ENCODE data around the gene VPS13D. TPM values are rescaled to one million over a fixed set of nuclear protein-coding genes. Genes with fewer than 3 reads are reported as not detected.

Gene VPS13D
- total and polyA plus RNA-seq, 9 donors: 19.8 to 59.3 (median 41.8) TPM

DNA sequence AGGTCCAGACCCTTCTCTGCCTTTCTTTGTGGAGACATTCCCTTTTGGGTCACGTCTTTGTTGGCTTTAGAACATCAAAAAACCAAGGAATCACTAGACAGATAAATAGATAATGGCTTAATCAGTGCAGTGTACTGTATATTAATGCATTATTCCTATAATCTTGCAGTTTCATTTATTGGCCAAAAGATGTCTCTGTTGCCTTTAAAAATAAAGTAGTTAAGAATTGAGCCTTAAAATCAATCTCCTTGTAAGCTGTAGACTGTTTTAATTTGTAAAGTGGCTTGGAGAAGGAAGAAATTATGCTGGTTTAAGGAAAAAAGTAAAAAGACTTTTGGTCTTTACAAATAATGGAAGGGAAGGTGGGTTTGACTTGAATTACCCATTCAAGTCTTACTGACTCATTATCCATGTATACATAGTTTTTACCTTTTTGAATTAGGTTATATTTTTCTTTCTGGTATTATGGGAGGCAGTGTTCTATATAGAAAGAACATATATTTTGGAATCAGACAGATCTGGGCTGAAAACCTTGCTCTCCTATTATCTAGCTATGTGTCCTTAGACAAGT, 84.6 kb downstream of the VPS13D start:
- DNase-seq: no peak
- Histone ChIP-seq H3K27me3 (no peaks in the 10 kb centered on the region), H3K4me1 (ENCODE audit: insufficient read depth) (peaks cover 1% of the 10 kb centered on the region), H3K27ac (no peak overlapping the region), H3K36me3 (no peaks in the 10 kb centered on the region), H3K9me3 (no peaks in the 10 kb centered on the region), H3K4me3 (no peak overlapping the region)
- TF ChIP-seq, protein P1, sequence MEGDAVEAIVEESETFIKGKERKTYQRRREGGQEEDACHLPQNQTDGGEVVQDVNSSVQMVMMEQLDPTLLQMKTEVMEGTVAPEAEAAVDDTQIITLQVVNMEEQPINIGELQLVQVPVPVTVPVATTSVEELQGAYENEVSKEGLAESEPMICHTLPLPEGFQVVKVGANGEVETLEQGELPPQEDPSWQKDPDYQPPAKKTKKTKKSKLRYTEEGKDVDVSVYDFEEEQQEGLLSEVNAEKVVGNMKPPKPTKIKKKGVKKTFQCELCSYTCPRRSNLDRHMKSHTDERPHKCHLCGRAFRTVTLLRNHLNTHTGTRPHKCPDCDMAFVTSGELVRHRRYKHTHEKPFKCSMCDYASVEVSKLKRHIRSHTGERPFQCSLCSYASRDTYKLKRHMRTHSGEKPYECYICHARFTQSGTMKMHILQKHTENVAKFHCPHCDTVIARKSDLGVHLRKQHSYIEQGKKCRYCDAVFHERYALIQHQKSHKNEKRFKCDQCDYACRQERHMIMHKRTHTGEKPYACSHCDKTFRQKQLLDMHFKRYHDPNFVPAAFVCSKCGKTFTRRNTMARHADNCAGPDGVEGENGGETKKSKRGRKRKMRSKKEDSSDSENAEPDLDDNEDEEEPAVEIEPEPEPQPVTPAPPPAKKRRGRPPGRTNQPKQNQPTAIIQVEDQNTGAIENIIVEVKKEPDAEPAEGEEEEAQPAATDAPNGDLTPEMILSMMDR (IDR thresholded peaks at IDR 0.05): no peak
- TF ChIP-seq EP300 (IDR thresholded peaks at IDR 0.05) (no peak), POLR2A (IDR thresholded peaks at IDR 0.05) (no peak)
- intact Hi-C loops (cut with DNase I): loop anchor here (5.0 to 10.0 kb wide), 4 partner anchors 300 to 343 kb away; partner anchors contain the start of gene DHRS3 (in 1 of the 4)
- WGBS, 3 donors: 22 to 77% (median 55%) methylated on average over 1 of the region's 1 CpG

DNA sequence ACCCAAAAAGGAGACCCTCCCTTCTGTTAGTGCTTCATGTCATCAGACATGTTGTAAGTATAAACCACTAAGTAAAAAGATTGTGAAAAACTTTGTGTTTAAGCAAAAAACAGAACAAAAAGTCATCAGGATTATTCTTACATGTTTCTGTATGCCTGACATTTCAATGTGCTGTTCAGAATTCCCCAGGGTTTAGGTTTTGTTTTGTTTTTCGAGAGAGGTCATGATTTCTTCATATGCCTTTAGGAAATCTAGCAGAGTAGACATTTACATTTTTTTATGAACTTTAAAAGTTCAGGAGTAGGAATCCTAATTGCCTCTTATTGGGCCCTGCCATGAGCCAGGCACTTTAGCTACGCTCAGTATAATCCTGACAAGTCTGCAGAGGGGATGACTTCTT, 85.3 kb downstream of the VPS13D start:
- DNase-seq: no peak
- intact Hi-C loops (cut with DNase I): loop anchor here in 3 of 4 donors (10.0 kb wide), 2 partner anchors 300 to 310 kb away; partner anchors contain the start of gene DHRS3 (in 1 of the 3)
- TF ChIP-seq, protein P1 (IDR thresholded peaks at IDR 0.05): no peak
- Histone ChIP-seq H3K27ac (no peak overlapping the region), H3K4me3 (no peak overlapping the region), H3K36me3 (no peaks in the 10 kb centered on the region), H3K9me3 (no peaks in the 10 kb centered on the region), H3K4me1 (ENCODE audit: insufficient read depth) (no peaks in the 10 kb centered on the region), H3K27me3 (no peaks in the 10 kb centered on the region)
- WGBS, 3 donors: 54 to 64% (median 62%) methylated on average over 2 of the region's 2 CpGs

DNA sequence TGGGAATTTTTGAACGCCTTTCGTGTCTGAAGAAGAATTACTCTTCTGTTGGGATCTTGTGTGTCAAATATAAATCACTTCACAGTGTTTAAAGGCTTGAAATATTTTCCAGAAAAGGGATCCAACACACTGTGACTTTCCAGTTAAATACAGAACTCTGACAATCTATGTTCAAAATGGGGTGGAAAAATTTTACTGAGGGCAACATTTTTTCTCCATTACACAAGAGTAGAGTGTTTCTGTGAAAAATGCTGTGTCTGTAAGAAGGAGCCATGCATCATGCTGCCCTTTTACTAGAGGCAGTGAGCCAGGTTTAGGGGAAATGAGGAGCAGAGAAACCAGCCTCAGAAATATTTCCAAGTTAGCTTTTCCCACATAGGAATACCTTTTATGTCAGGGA, 86.5 kb downstream of the VPS13D start:
- Histone ChIP-seq H3K36me3 (no peaks in the 10 kb centered on the region), H3K27ac (no peak overlapping the region), H3K4me1 (ENCODE audit: insufficient read depth) (no peaks in the 10 kb centered on the region), H3K27me3 (no peaks in the 10 kb centered on the region), H3K4me3 (no peak overlapping the region), H3K9me3 (no peaks in the 10 kb centered on the region)
- intact Hi-C loops (cut with DNase I): loop anchor here in 3 of 4 donors (10.0 kb wide), 2 partner anchors 298 to 308 kb away; partner anchors contain the start of gene DHRS3 (in 1 of the 3)
- WGBS, 3 donors: 46 to 83% (median 54%) methylated on average over 2 of the region's 2 CpGs
- TF ChIP-seq EP300 (IDR thresholded peaks at IDR 0.05) (no peak), POLR2A (IDR thresholded peaks at IDR 0.05) (no peak)
- TF ChIP-seq, protein P1 (IDR thresholded peaks at IDR 0.05): no peak
- no peak for DNase-seq

DNA sequence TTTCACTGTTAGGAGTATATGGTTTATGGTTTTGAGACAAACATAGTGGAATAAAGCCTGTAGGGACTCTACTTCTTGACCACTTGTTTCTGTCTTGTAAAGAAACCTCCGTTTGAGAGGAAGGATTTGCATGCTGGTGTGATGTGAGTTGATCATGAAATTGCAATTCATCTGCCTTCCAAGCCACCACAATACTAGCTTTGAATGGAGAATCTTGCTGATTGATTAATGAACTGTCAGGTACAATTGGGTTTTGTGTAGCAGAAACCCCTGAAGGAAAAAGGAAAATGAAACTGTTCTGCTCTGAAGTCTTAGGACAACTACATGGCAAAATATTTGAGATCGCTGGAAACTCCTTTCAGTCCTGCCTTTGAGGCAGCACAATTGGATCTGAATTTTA, 90.7 kb downstream of the VPS13D start:
- intact Hi-C loops (cut with DNase I): no loop called here
- no peak for TF ChIP-seq POLR2A (IDR thresholded peaks at IDR 0.05)
- TF ChIP-seq, protein P1 (IDR thresholded peaks at IDR 0.05): no peak
- no peak for TF ChIP-seq EP300 (IDR thresholded peaks at IDR 0.05)
- 53 to 68% (median 57%) methylated on average over 2 of the region's 2 CpGs for WGBS, 3 donors
- no peak overlapping the region for H3K4me3 ChIP-seq
- no peaks in the 10 kb centered on the region for H3K9me3 ChIP-seq
- no peak for DNase-seq
- H3K27me3 ChIP-seq: no peaks in the 10 kb centered on the region
- no peaks in the 10 kb centered on the region for H3K4me1 ChIP-seq (ENCODE audit: insufficient read depth)
- H3K27ac ChIP-seq: no peak overlapping the region
- H3K36me3 ChIP-seq: no peaks in the 10 kb centered on the region

Measured in ovary (tissue), 9 donors.